ENCODE results near the gene OTUD4.

- TF ChIP-seq CTCF (IDR thresholded peaks at IDR 0.05; ENCODE audit: insufficient read depth, low read depth, low read length) (no peak), EZH2 (IDR thresholded peaks at IDR 0.05; ENCODE audit: insufficient read depth, low read length) (no peak)
These were observed 96.3 kb downstream of the OTUD4 start for GRCh38 chr4:145083891-145084605.
